SK-N-SH (cell line): ENCODE data around the gene LSM14B. TPM values are rescaled to one million over a fixed set of nuclear protein-coding genes. Genes with fewer than 3 reads are reported as not detected.

Experiments
- CTCF ChIA-PET: fragments of 300-600, 350-600 bp; formaldehyde crosslinking; extraction: SDS; loops from one replicate; lab custom pipeline; 2021; lab: Yijun Ruan, JAX
- POLR2A ChIA-PET: fragments of 350-600 bp; sonication (Branson Sonifier 250); formaldehyde crosslinking; extraction: SDS; loops from one replicate; lab custom pipeline; 2020; ENCODE audit warnings: antibody characterized with exemption, inconsistent platforms; lab: Yijun Ruan, JAX
- DNase-seq: peaks from one replicate; pipeline ENCODE4 v3.0.0; 2012
- H2AFZ ChIP-seq: fragments of 200-600 bp; sonication (generic); 2 replicates; pipeline ENCODE4 v1.8.1; 2016; ENCODE audit warnings: antibody characterized with exemption, mild to moderate bottlenecking, low read depth
- H3F3A ChIP-seq: fragments of 200-600 bp; sonication (generic); replicated peaks from 2 replicates; pipeline ENCODE3; 2016; ENCODE audit warnings: antibody characterized with exemption, mild to moderate bottlenecking; ENCODE audit not compliant: insufficient read depth
- H3K27ac ChIP-seq, 2 experiments: fragments of 200-500 bp in 1 of 2; fragments of 200-600 bp in 1 of 2; sonication (Bioruptor generic) in 1 of 2; sonication (generic), shearing (Covaris generic) in 1 of 2; 2 replicates each; pipeline versions ENCODE4 v1.5.1 to v1.6.1; 2014 to 2016; ENCODE audit warnings: low read depth in 2 of 2, inconsistent platforms in 1 of 2, low read length in 1 of 2, mild to moderate bottlenecking in 1 of 2, mixed read lengths in 1 of 2
- H3K27me3 ChIP-seq: fragments of 200-600 bp; sonication (generic), shearing (Covaris generic); 2 replicates; pipeline ENCODE4 v1.6.1; 2016; ENCODE audit warnings: mixed run types; ENCODE audit not compliant: insufficient read depth
- H3K36me3 ChIP-seq, 2 experiments: fragments of 200-500 bp in 1 of 2; fragments of 200-600 bp in 1 of 2; sonication (Bioruptor generic) in 1 of 2; sonication (generic) in 1 of 2; replicated peaks in 1 of 2; 2 replicates each; pipeline versions ENCODE3 to v1.5.1; 2014 to 2016; ENCODE audit warnings: low read length in 1 of 2, mild to moderate bottlenecking in 1 of 2; ENCODE audit not compliant: insufficient read depth in 2 of 2, control insufficient read depth in 1 of 2
- H3K4me1 ChIP-seq, 2 experiments: fragments of 200-500 bp in 1 of 2; fragments of 200-600 bp in 1 of 2; sonication (Bioruptor generic) in 1 of 2; sonication (generic), shearing (Covaris generic) in 1 of 2; 2 replicates each; pipeline versions ENCODE4 v1.5.1 to v1.6.1; 2014 to 2016; ENCODE audit warnings: low read depth in 1 of 2, low read length in 1 of 2, mixed run types in 1 of 2; ENCODE audit not compliant: insufficient read depth in 2 of 2, control insufficient read depth in 1 of 2
- H3K4me2 ChIP-seq: fragments of 200-600 bp; sonication (generic), shearing (Covaris generic); 2 replicates; pipeline ENCODE4 v1.6.1; 2017; ENCODE audit warnings: mixed run types
- H3K4me3 ChIP-seq, 2 experiments: fragments of 200-500 bp in 1 of 2; fragments of 200-600 bp in 1 of 2; sonication (Bioruptor generic) in 1 of 2; sonication (generic), shearing (Covaris generic) in 1 of 2; 2 replicates each; pipeline versions ENCODE4 v1.5.1 to v1.8.1; 2014 to 2016; ENCODE audit warnings: low read depth in 2 of 2, inconsistent platforms in 1 of 2, low read length in 1 of 2, mild to moderate bottlenecking in 1 of 2, mixed read lengths in 1 of 2, moderate library complexity in 1 of 2
- H3K79me2 ChIP-seq: fragments of 200-600 bp; sonication (generic); 2 replicates; pipeline ENCODE4 v1.8.1; 2017; ENCODE audit warnings: mild to moderate bottlenecking; ENCODE audit not compliant: insufficient read depth
- H3K9ac ChIP-seq: fragments of 200-600 bp; sonication (generic); 2 replicates; pipeline ENCODE4 v1.6.1; 2017; ENCODE audit warnings: mixed run types
- H3K9me2 ChIP-seq: fragments of 200-600 bp; sonication (generic); 2 replicates; pipeline ENCODE4 v1.6.1; 2017; ENCODE audit warnings: mixed run types
- H3K9me3 ChIP-seq: fragments of 200-600 bp; sonication (generic); 2 replicates; pipeline ENCODE4 v1.6.1; 2017; ENCODE audit warnings: mixed run types, mild to moderate bottlenecking, moderate library complexity
- H4K20me1 ChIP-seq: fragments of 200-600 bp; sonication (generic); 2 replicates; pipeline ENCODE4 v1.6.1; 2017; ENCODE audit warnings: mild to moderate bottlenecking, mixed run types; ENCODE audit not compliant: insufficient read depth
- CHD2 ChIP-seq: fragments of 150-350 bp; IDR thresholded peaks from 2 replicates; pipeline ENCODE4 v1.6.1; 2018; ENCODE audit warnings: low read length; ENCODE audit not compliant: partially characterized antibody
- CTCF ChIP-seq: fragments of 200-600 bp; sonication (generic); IDR thresholded peaks from 2 replicates; pipeline ENCODE4 v1.6.1; 2017; ENCODE audit warnings: antibody characterized with exemption, mild to moderate bottlenecking, moderate library complexity
- ELF1 ChIP-seq: IDR thresholded peaks from 2 replicates; pipeline ENCODE4 v1.4.0; 2012
- EP300 ChIP-seq, 2 experiments: IDR thresholded peaks; 2 replicates each; pipeline versions ENCODE4 v1.4.0 to v1.6.1; 2012; ENCODE audit warnings: borderline replicate concordance in 1 of 2, low read depth in 1 of 2, low read length in 1 of 2
- EZH2phosphoT487 ChIP-seq: fragments of 200-600 bp; sonication (generic); IDR thresholded peaks from 2 replicates; pipeline ENCODE4 v1.6.1; 2017; ENCODE audit warnings: low read depth, mixed run types, mild to moderate bottlenecking, antibody characterized with exemption, moderate library complexity, borderline replicate concordance
- FOSL2 ChIP-seq: IDR thresholded peaks from 2 replicates; pipeline ENCODE4 v1.4.0; 2012; ENCODE audit warnings: low read depth, mild to moderate bottlenecking, moderate library complexity, borderline replicate concordance
- GATA2 ChIP-seq: sonication (generic); formaldehyde crosslinking; IDR thresholded peaks from 2 replicates; pipeline ENCODE4 v1.5.0; 2020; ENCODE audit warnings: mild to moderate bottlenecking, missing genetic modification reagents
- JUND ChIP-seq: IDR thresholded peaks from 2 replicates; pipeline ENCODE4 v1.4.0; 2012
- MAX ChIP-seq: IDR thresholded peaks from 2 replicates; pipeline ENCODE4 v1.4.0; 2012; ENCODE audit warnings: low read depth
- MEF2A ChIP-seq: IDR thresholded peaks from 2 replicates; pipeline ENCODE4 v1.4.0; 2012; ENCODE audit warnings: low read depth, borderline replicate concordance
- MXI1 ChIP-seq: IDR thresholded peaks from 2 replicates; pipeline ENCODE4 v1.6.1; 2012; ENCODE audit warnings: mild to moderate bottlenecking, low read depth, low read length, improper control_type of control experiment
- PBX3 ChIP-seq: IDR thresholded peaks from 2 replicates; pipeline ENCODE4; 2012
- RAD21 ChIP-seq: IDR thresholded peaks from 2 replicates; pipeline ENCODE4 v1.6.1; 2012; ENCODE audit warnings: mild to moderate bottlenecking, low read length
- REST ChIP-seq: IDR thresholded peaks from 2 replicates; pipeline ENCODE4 v1.6.1; 2012; ENCODE audit warnings: mild to moderate bottlenecking, low read depth, low read length, moderate library complexity
- RXRA ChIP-seq: IDR thresholded peaks from 2 replicates; pipeline ENCODE4 v1.4.0; 2012; ENCODE audit warnings: low read depth, mild to moderate bottlenecking, borderline replicate concordance
- SIN3A ChIP-seq: IDR thresholded peaks from 2 replicates; pipeline ENCODE4 v1.6.1; 2012; ENCODE audit warnings: low read depth, mild to moderate bottlenecking, low read length, moderate library complexity, borderline replicate concordance
- SMC3 ChIP-seq: IDR thresholded peaks from 2 replicates; pipeline ENCODE4 v1.6.1; 2012; ENCODE audit warnings: low read depth, low read length, improper control_type of control experiment
- TAF1 ChIP-seq: IDR thresholded peaks from 2 replicates; pipeline ENCODE4 v1.6.1; 2012; ENCODE audit warnings: low read depth, mild to moderate bottlenecking, low read length, moderate library complexity, borderline replicate concordance
- TCF12 ChIP-seq: IDR thresholded peaks from 2 replicates; pipeline ENCODE4 v1.4.0; 2012
- USF1 ChIP-seq: IDR thresholded peaks from 2 replicates; pipeline ENCODE4 v1.4.0; 2012; ENCODE audit warnings: low read depth, borderline replicate concordance
- whole genome bisulfite sequencing: methylation state at CpG from one replicate; pipeline ENCODE4 v1.1.6; 2017; ENCODE audit warnings: low lambda C conversion rate; 5-methylcytosine and 5-hydroxymethylcytosine counted together
- polyA plus RNA-seq, 3 experiments: library from polyadenylated mRNA; depleted of rRNA; stranded (reverse); fragments of >200 nt; gene quantifications; 2 replicates each; pipeline ENCODE4 v1.2.3, GENCODE V29; 2012

The LSM14B gene
- polyA plus RNA-seq, 1 of the 3 experiments (the other 2 are of a cell fraction), result 64.6 TPM

GRCh38 chr20:62119591-62120364 lies 2.5 kb upstream of the LSM14B start (continued):
- TF ChIP-seq REST, result no peak
- TF ChIP-seq FOSL2, result no peak
- TF ChIP-seq RAD21, result no peak
- TF ChIP-seq TCF12, result no peak
- TF ChIP-seq EZH2phosphoT487, result no peak
- TF ChIP-seq CTCF, result no peak
- TF ChIP-seq EP300 (IDR thresholded peaks at IDR 0.05; ENCODE audit: borderline replicate concordance in 1 of 2, low read depth in 1 of 2, low read length in 1 of 2), result no peak
- no peak for TF ChIP-seq MAX
- TF ChIP-seq PBX3, result no peak
- TF ChIP-seq, all 33 proteins: peak for 0

GRCh38 chr20:62120365-62120762 lies 1.9 kb upstream of the LSM14B start:
- no peak overlapping the region for H2AFZ ChIP-seq
- peaks cover 9 to 31% of the 10 kb centered on the region in 2 experiments; a peak in 3 of 4 replicates for H3K4me1 ChIP-seq
- H3K27me3 ChIP-seq, result no peaks in the 10 kb centered on the region
- no peak overlapping the region for H3K4me3 ChIP-seq
- H3K9ac ChIP-seq, result no peak overlapping the region
- peaks cover 6% of the 10 kb centered on the region for H3F3A ChIP-seq
- 95% methylated on average over 5 of the region's 5 CpGs for WGBS
- H3K9me3 ChIP-seq, result no peaks in the 10 kb centered on the region
- no peak overlapping the region for H3K27ac ChIP-seq
- no peaks in the 10 kb centered on the region for H3K9me2 ChIP-seq
- ChIA-PET POLR2A (interaction anchor here (3.8 kb wide), 1 partner anchor 54 kb away, joined by 41 read pairs; the partner anchor contains the start of gene TAF4), CTCF (interaction anchor here (2.9 kb wide), 1 partner anchor 109 kb away, joined by 11 read pairs; no protein-coding TSS in a partner anchor)
- no peak overlapping the region for H3K4me2 ChIP-seq
- peaks cover 1 to 9% of the 10 kb centered on the region in 2 experiments for H3K36me3 ChIP-seq
- H4K20me1 ChIP-seq, result peaks cover 22% of the 10 kb centered on the region
- DNase-seq, result no peak
- peaks cover 25% of the 10 kb centered on the region for H3K79me2 ChIP-seq
- TF ChIP-seq USF1 (no peak), GATA2 (no peak), RXRA (no peak), MXI1 (no peak), SMC3 (no peak), JUND (no peak), ELF1 (no peak), TAF1 (no peak), SIN3A (no peak), CHD2 (no peak), MAX (no peak), CTCF (no peak), FOSL2 (no peak), MEF2A (no peak)
